OCI-LY3 (cell line): ENCODE data around the gene PPARGC1A.

Source experiments
- EZH2phosphoT487 ChIP-seq: fragments of 200-600 bp; shearing (Covaris generic); IDR thresholded peaks from 2 replicates; pipeline ENCODE4 v1.6.1; 2018; ENCODE audit warnings: antibody characterized with exemption, mixed run types, low read depth
- TF ChIP-seq, protein P1 (sequence below): fragments of 200-600, 300-600 bp; sonication (generic); IDR thresholded peaks from 2 replicates; pipeline ENCODE4 v1.5.1; 2014; ENCODE audit warnings: antibody characterized with exemption, low read length, low read depth

GRCh38 chr4:23828779-23829178 is 61.1 kb downstream of the PPARGC1A start:
- TF ChIP-seq, protein P1, sequence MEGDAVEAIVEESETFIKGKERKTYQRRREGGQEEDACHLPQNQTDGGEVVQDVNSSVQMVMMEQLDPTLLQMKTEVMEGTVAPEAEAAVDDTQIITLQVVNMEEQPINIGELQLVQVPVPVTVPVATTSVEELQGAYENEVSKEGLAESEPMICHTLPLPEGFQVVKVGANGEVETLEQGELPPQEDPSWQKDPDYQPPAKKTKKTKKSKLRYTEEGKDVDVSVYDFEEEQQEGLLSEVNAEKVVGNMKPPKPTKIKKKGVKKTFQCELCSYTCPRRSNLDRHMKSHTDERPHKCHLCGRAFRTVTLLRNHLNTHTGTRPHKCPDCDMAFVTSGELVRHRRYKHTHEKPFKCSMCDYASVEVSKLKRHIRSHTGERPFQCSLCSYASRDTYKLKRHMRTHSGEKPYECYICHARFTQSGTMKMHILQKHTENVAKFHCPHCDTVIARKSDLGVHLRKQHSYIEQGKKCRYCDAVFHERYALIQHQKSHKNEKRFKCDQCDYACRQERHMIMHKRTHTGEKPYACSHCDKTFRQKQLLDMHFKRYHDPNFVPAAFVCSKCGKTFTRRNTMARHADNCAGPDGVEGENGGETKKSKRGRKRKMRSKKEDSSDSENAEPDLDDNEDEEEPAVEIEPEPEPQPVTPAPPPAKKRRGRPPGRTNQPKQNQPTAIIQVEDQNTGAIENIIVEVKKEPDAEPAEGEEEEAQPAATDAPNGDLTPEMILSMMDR = no peak
- TF ChIP-seq EZH2phosphoT487 = no peak
